K562 (cell line): ENCODE data around the gene CLUH. TPM values are rescaled to one million over a fixed set of nuclear protein-coding genes. Genes with fewer than 3 reads are reported as not detected.

ENCODE experiments used
- ATAC-seq: fragments of 200-7000 bp; cut with Tn5 transposase; 3 replicates; pipeline ENCODE4 v1.9.1; 2020; ENCODE audit warnings: moderate library complexity
- BruUV-seq: library from RNA; stranded (reverse); fragments of 400-500 nt; replicated peaks from 2 replicates; lab custom pipeline; 2021; lab: Mats Ljungman, UMichigan
- CTCF ChIA-PET: fragments of 300-600 bp; formaldehyde crosslinking; extraction: SDS; loops from one replicate; lab custom pipeline; 2021; ENCODE audit warnings: low intra/inter-chr PET ratio; lab: Yijun Ruan, JAX
- POLR2A ChIA-PET: fragments of 300-600, 350-650 bp; sonication (Branson Sonifier 250); formaldehyde crosslinking; extraction: SDS; loops from one replicate; lab custom pipeline; 2021; ENCODE audit warnings: antibody characterized with exemption, inconsistent platforms; lab: Yijun Ruan, JAX
- DNase-seq, 4 experiments: peaks; one replicate each; pipeline versions ENCODE4 v3.0.0 to v3.0.0-alpha.2; 2011 to 2018; ENCODE audit warnings: low spot score in 3 of 4, mixed read lengths in 3 of 4; ENCODE audit errors: extremely low read depth in 1 of 4
- FAIRE-seq: peaks from 2 replicates; lab custom pipeline; 2011; peaks lifted over from hg19 to GRCh38; lab: Jason Lieb, UNC
- H2AFZ ChIP-seq: 2 replicates; pipeline ENCODE4 v1.6.0; 2011; ENCODE audit warnings: low read depth, low read length, control low read depth, inconsistent platforms
- H3K27ac ChIP-seq: fragments of 200-600 bp; 3 replicates; pipeline ENCODE4 v1.8.0; 2011; ENCODE audit warnings: low read depth, mild to moderate bottlenecking, control low read depth, inconsistent platforms, low read length, moderate library complexity, mixed read lengths; ENCODE audit errors: extremely low read depth
- H3K27me3 ChIP-seq, 2 experiments: fragments of 300-600 bp in 1 of 2; 2 replicates in 1 of 2; 3 replicates in 1 of 2; pipeline versions ENCODE4 v1.6.0 to v1.8.0; 2011; ENCODE audit warnings: inconsistent platforms in 2 of 2, low read length in 2 of 2, mild to moderate bottlenecking in 1 of 2, mixed read lengths in 1 of 2, moderate library complexity in 1 of 2; ENCODE audit not compliant: control insufficient read depth in 2 of 2, insufficient read depth in 2 of 2
- H3K36me3 ChIP-seq: fragments of 300-600 bp; 3 replicates; pipeline ENCODE4 v1.8.0; 2011; ENCODE audit warnings: mild to moderate bottlenecking, low read length, inconsistent platforms; ENCODE audit not compliant: control insufficient read depth, insufficient read depth
- H3K4me1 ChIP-seq, 2 experiments: fragments of 200-600 bp in 1 of 2; replicated peaks in 1 of 2; 2 replicates in 1 of 2; 3 replicates in 1 of 2; pipeline versions ENCODE4 v1.5.1 to v1.8.0; 2011; ENCODE audit warnings: inconsistent platforms in 2 of 2, low read length in 2 of 2, mild to moderate bottlenecking in 1 of 2, mixed read lengths in 1 of 2, moderate library complexity in 1 of 2; ENCODE audit not compliant: control insufficient read depth in 2 of 2, insufficient read depth in 2 of 2
- H3K4me2 ChIP-seq: 2 replicates; pipeline ENCODE4 v1.6.1; 2011; ENCODE audit warnings: low read length, control low read depth, inconsistent platforms, mixed read lengths; ENCODE audit not compliant: insufficient read depth
- H3K4me3 ChIP-seq: fragments of 200-600 bp; sonication (generic), shearing (Covaris generic); 2 replicates; pipeline ENCODE4 v1.5.1; 2016; ENCODE audit warnings: control low read depth, inconsistent platforms
- H3K79me2 ChIP-seq: fragments of 200-600 bp; 3 replicates; pipeline ENCODE4 v1.8.0; 2011; ENCODE audit warnings: low read length, inconsistent platforms; ENCODE audit not compliant: control insufficient read depth, insufficient read depth
- H3K9ac ChIP-seq, 2 experiments: 2 replicates each; pipeline versions ENCODE4 v1.6.0 to v1.6.1; 2011; ENCODE audit warnings: low read depth in 2 of 2, low read length in 2 of 2, control low read depth in 1 of 2, inconsistent platforms in 1 of 2, mild to moderate bottlenecking in 1 of 2, mixed read lengths in 1 of 2; ENCODE audit not compliant: insufficient read depth in 1 of 2
- H3K9me1 ChIP-seq: one replicate; pipeline ENCODE4 v1.6.0; 2011; ENCODE audit warnings: inconsistent platforms, mild to moderate bottlenecking, low read length, moderate library complexity; ENCODE audit not compliant: control insufficient read depth, insufficient read depth
- H3K9me3 ChIP-seq: replicated peaks from 2 replicates; pipeline ENCODE4 v1.5.1; 2011; ENCODE audit warnings: low read depth, low read length, inconsistent platforms; ENCODE audit not compliant: control insufficient read depth, insufficient read depth
- H4K20me1 ChIP-seq: replicated peaks from 2 replicates; pipeline ENCODE4 v1.6.1; 2011; ENCODE audit warnings: low read length, inconsistent platforms, mixed read lengths; ENCODE audit not compliant: control insufficient read depth, insufficient read depth
- ADNP ChIP-seq: fragments of 200-800 bp; sonication (Bioruptor generic); IDR thresholded peaks from 2 replicates; pipeline ENCODE4 v1.6.1; 2016; ENCODE audit warnings: missing genetic modification characterization, missing compliant biosample characterization
- CEBPG ChIP-seq, 3 experiments: fragments of 200-800 bp in 1 of 3; sonication (Bioruptor generic) in 1 of 3; sonication (generic) in 1 of 3; formaldehyde crosslinking in 1 of 3; IDR thresholded peaks in 2 of 3; conservative IDR thresholded peaks in 1 of 3; 2 replicates each; pipeline versions ENCODE4 v1.6.1 to v1.8.0; 2016 to 2022; ENCODE audit warnings: missing compliant biosample characterization in 2 of 3, missing genetic modification characterization in 2 of 3, mild to moderate bottlenecking in 1 of 3, missing genetic modification reagents in 1 of 3
- MGA ChIP-seq: fragments of 450-650 bp; IDR thresholded peaks from 2 replicates; pipeline ENCODE4 v1.6.1; 2016; ENCODE audit warnings: mild to moderate bottlenecking, moderate library complexity
- PREB ChIP-seq: sonication (generic); formaldehyde crosslinking; IDR thresholded peaks from 2 replicates; pipeline ENCODE4 v1.8.1; 2023; ENCODE audit warnings: mild to moderate bottlenecking, missing genetic modification reagents
- RBM22 ChIP-seq: fragments of 200-400 bp; formaldehyde crosslinking; IDR thresholded peaks from 2 replicates; pipeline ENCODE4 v1.6.1; 2018; ENCODE audit warnings: low read length, low read depth; ENCODE audit not compliant: poor library complexity, severe bottlenecking
- RFX5 ChIP-seq: IDR thresholded peaks from 2 replicates; pipeline ENCODE4 v1.6.1; 2011; ENCODE audit warnings: low read depth, mild to moderate bottlenecking, improper control_type of control experiment, low read length
- SMAD1 ChIP-seq: fragments of 150-350 bp; IDR thresholded peaks from 2 replicates; pipeline ENCODE4 v1.6.1; 2014; ENCODE audit warnings: low read length, low read depth; ENCODE audit not compliant: partially characterized antibody
- TBL1XR1 ChIP-seq, 2 experiments: IDR thresholded peaks; 2 replicates each; pipeline ENCODE4 v1.6.1; 2012; ENCODE audit warnings: improper control_type of control experiment in 2 of 2, low read length in 2 of 2, mild to moderate bottlenecking in 1 of 2
- TSC22D4 ChIP-seq: fragments of 450-650 bp; IDR thresholded peaks from 2 replicates; pipeline ENCODE4 v1.6.1; 2016; ENCODE audit warnings: missing genetic modification characterization, missing biosample characterization, control low read depth
- ZNF507 ChIP-seq: conservative IDR thresholded peaks from 2 replicates; pipeline ENCODE4 v1.6.1; 2017; ENCODE audit warnings: missing genetic modification characterization, missing compliant biosample characterization
- WGBS: fragments of 100-300 bp; shearing (Covaris generic); methylation state at CpG from one replicate; pipeline ENCODE4 v1.1.6; 2016; ENCODE audit warnings: low coverage, mixed read lengths; ENCODE audit not compliant: insufficient coverage; ENCODE audit errors: missing lambda C conversion rate; 5-methylcytosine and 5-hydroxymethylcytosine counted together
- in situ Hi-C: fragments of 300-500 bp; cut with MboI; formaldehyde crosslinking; loops from 4 replicates; pipeline ENCODE4 v1.15.0; 2018; ENCODE audit warnings: inconsistent platforms, mixed read lengths
- intact Hi-C: fragments of 100-400 bp; cut with micrococcal nuclease; formaldehyde crosslinking; loops from 2 replicates; pipeline ENCODE4 v1.14.2; 2022
- polyA plus RNA-seq, 8 experiments: library from polyadenylated mRNA; depleted of rRNA in 4 of 8; stranded (reverse) in 5 of 8; unstranded in 3 of 8; fragments of >200 nt; fragmentation: Nextera tagmentation in 2 of 8; fragmentation: Illumina TruSeq in 1 of 8; extraction: Ambion mirVana in 2 of 8; extraction: Trizol in 1 of 8; gene quantifications; 2 replicates each; pipeline versions ENCODE4 v1.2.1 to v1.2.3, GENCODE V29; 2011 to 2014; ENCODE audit warnings: inconsistent platforms in 1 of 8, missing spikeins in 1 of 8
- total RNA-seq, 7 experiments: library from RNA; depleted of rRNA in 6 of 7; stranded (reverse); fragments of >200 nt in 6 of 7; fragmentation: Illumina TruSeq in 2 of 7; extraction: Trizol in 2 of 7; gene quantifications; 2 replicates each; pipeline versions ENCODE4 v1.2.1 to v1.2.3, GENCODE V29; 2011 to 2021; ENCODE audit warnings: low replicate concordance in 1 of 7

Gene CLUH
- total and polyA plus RNA-seq, 9 of the 15 experiments (the other 6 are each of a cell fraction or from before 2014, with no cell fraction given), result 0.21 to 140 (median 33.2) TPM

GRCh38 chr17:2703181-2703580, 8.4 kb downstream of the CLUH start:
- Histone ChIP-seq H3K4me3 (no peak overlapping the region), H3K27me3 (no peaks in the 10 kb centered on the region), H3K27ac (no peak overlapping the region), H4K20me1 (peaks cover 10% of the 10 kb centered on the region; the same call in 1 of the 2 replicates), H2AFZ (no peak overlapping the region), H3K4me2 (no peak overlapping the region), H3K9ac (no peak overlapping the region), H3K4me1 (peaks cover 0 to 17% of the 10 kb centered on the region in 2 experiments; a peak in 2 of 5 replicates), H3K9me3 (no peaks in the 10 kb centered on the region), H3K9me1 (peaks cover 5% of the 10 kb centered on the region), H3K36me3 (peaks cover 91% of the 10 kb centered on the region; the same call in 1 of the 3 replicates), H3K79me2 (peaks cover 38% of the 10 kb centered on the region)
- ChIA-PET CTCF (no interaction called here), POLR2A (no interaction called here)
- in situ Hi-C loops, result no loop called here
- ATAC-seq, result no peak
- FAIRE-seq, result no peak
- WGBS, result 98% methylated on average over 7 of the region's 20 CpGs
- intact Hi-C loops, result no loop called here
- BruUV-seq, result no TSS peak
- DNase-seq, result no peak
- TF ChIP-seq SMAD1 (no peak), TSC22D4 (tag) (no peak), ZNF507 (tag) (no peak), TBL1XR1 (IDR thresholded peaks at IDR 0.05; ENCODE audit: low read length in 2 of 2) (no peak), CEBPG (CRISPR knock-in tag; IDR thresholded peaks at IDR 0.05) (no peak), CEBPG (tag; conservative IDR thresholded peaks at IDR 0.05 in 1 of 2, IDR thresholded peaks at IDR 0.05 in 1 of 2) (no peak), ADNP (tag) (no peak), PREB (CRISPR knock-in tag) (no peak), RFX5 (no peak), MGA (no peak), RBM22 (no peak)
